NT2/D1 (cell line): Measurements from ENCODE around the gene RANGAP1.

Experiments
- DNase-seq: peaks from one replicate; pipeline ENCODE4 v3.0.0-alpha.2; 2011; ENCODE audit warnings: low read depth, low spot score
- H3K27me3 ChIP-seq: 2 replicates; pipeline ENCODE4 v1.6.0; 2011; ENCODE audit warnings: mild to moderate bottlenecking; ENCODE audit not compliant: insufficient read length, insufficient read depth
- H3K36me3 ChIP-seq: 2 replicates; pipeline ENCODE4 v1.6.1; 2011; ENCODE audit warnings: mild to moderate bottlenecking, low read length, mixed read lengths; ENCODE audit not compliant: insufficient read depth, insufficient read length
- H3K4me1 ChIP-seq: 2 replicates; pipeline ENCODE4 v1.5.1; 2011; ENCODE audit not compliant: insufficient read depth, insufficient read length
- H3K4me3 ChIP-seq: 2 replicates; pipeline ENCODE4 v1.5.1; 2011; ENCODE audit warnings: low read depth; ENCODE audit not compliant: insufficient read length
- H3K9ac ChIP-seq: 2 replicates; pipeline ENCODE4 v1.6.0; 2011; ENCODE audit warnings: low read depth; ENCODE audit not compliant: insufficient read length
- H3K9me3 ChIP-seq: 2 replicates; pipeline ENCODE4 v1.5.1; 2011; ENCODE audit warnings: mild to moderate bottlenecking, low read length; ENCODE audit not compliant: insufficient read depth
- SUZ12 ChIP-seq: IDR thresholded peaks from 2 replicates; pipeline ENCODE4 v1.6.1; 2011; ENCODE audit not compliant: insufficient read length, insufficient read depth; ENCODE audit errors: extremely low read depth
- YY1 ChIP-seq: IDR thresholded peaks from 2 replicates; pipeline ENCODE4 v1.6.1; 2011; ENCODE audit not compliant: insufficient read length, insufficient read depth
- ZNF274 ChIP-seq: IDR thresholded peaks from 2 replicates; pipeline ENCODE4 v1.6.1; 2011; ENCODE audit warnings: mild to moderate bottlenecking, low read depth, low read length

Gene RANGAP1

DNA sequence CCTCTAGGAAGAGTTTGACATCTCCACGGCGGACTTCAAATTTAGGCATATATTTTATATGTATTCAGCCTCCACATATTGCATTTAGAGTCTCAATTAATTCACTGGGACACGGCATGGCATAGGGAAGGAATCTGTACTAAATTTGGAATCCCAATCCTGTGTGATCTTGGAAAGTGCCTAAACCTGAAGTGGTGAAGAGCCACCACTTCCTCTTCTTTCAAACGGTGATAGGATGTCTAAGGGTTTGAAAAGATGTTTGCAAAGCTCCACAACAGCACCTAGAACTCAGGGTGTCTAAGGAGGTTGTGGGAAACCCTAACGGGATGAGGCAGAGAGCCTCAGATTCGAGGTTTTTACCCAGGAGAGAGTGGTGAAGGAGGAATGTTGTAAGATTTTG, 81.9 kb downstream of the RANGAP1 start:
- H3K27me3 ChIP-seq: peaks cover 12% of the 10 kb centered on the region

DNA sequence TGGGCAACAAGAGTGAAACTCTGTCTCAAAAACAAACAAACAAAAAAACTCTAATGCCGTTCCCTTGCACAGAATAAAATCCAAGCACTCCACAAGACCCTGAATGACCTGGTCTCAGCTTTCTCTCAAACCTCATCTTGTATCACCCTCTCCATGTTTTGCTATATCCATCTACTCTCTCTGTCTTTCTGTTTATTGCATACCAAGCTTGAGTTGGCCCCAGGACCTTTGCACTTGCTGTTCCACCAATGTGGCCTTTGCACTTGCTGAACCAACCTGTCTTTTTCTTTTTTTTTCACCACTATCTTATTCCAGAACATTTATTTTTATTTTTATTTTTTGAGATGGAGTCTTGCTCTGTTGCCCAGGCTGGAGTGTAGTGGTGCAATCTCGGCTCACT, 82.9 kb downstream of the RANGAP1 start:
- Histone ChIP-seq H3K9me3 (no peaks in the 10 kb centered on the region), H3K4me3 (no peak overlapping the region), H3K4me1 (no peaks in the 10 kb centered on the region), H3K9ac (no peak overlapping the region), H3K27me3 (peaks cover 21% of the 10 kb centered on the region), H3K36me3 (peaks cover 8% of the 10 kb centered on the region)
- DNase-seq: no peak
- TF ChIP-seq SUZ12: no peak
- TF ChIP-seq ZNF274: no peak
- TF ChIP-seq YY1: no peak

More for the DNA sequence above, 81.9 kb downstream of the RANGAP1 start:
- H3K4me3 ChIP-seq: no peak overlapping the region
- H3K9ac ChIP-seq: no peak overlapping the region
- H3K4me1 ChIP-seq: no peaks in the 10 kb centered on the region
- TF ChIP-seq SUZ12 (no peak), YY1 (no peak), ZNF274 (no peak)
- no peaks in the 10 kb centered on the region for H3K9me3 ChIP-seq
- no peak for DNase-seq
- H3K36me3 ChIP-seq: peaks cover 8% of the 10 kb centered on the region

DNA sequence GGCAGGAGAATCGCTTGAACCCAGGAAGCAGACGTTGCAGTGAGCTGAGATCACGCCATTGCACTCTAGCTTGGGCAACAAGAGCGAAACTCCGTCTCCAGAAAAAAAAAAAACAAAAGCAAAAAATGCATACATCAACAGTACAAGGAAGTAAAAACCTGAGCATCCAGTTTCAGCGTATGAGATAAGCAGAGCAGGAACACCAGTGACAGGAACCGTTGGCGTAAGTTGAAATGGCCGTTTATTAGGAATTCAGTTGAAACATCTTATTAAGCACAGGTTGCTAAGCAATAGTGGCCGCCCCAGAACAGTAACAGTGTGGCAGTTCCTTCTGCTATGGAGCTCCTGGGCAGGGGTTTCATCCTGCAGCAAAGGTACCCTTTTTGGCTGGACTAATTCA, 84.8 kb downstream of the RANGAP1 start:
- H3K9ac ChIP-seq: no peak overlapping the region
- TF ChIP-seq YY1 (no peak), ZNF274 (no peak), SUZ12 (no peak)

DNA sequence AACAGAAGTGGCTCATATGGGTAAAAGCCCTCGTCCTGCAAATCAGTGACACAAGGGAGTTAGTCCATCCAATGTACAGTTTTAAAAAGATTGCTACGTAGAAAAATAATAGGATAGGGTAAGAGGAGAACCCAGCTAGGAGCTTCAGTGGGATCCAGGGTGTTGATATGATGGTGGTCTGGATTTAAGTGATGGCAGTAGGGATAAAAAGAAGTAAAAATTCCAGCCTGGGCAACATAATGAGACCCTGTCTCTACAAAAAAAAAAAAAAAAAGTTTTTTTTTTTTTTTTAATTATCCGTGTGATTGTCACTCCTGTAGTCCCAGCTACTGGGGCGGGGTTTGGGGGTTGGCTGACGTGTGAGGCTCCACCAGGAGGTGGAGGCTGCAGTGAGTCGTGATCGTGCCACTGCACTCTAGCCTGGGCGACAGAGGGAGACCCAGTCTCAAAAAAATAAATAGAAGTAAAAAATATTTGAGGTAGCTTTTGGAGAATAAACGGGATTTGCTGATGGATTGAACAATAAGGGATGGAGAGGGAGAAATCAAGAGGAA, 87.9 kb downstream of the RANGAP1 start:
- no peak for TF ChIP-seq SUZ12
- Histone ChIP-seq H3K27me3 (peaks cover 38% of the 10 kb centered on the region), H3K9me3 (no peaks in the 10 kb centered on the region), H3K4me1 (peaks cover 2% of the 10 kb centered on the region), H3K36me3 (no peaks in the 10 kb centered on the region), H3K9ac (peak overlapping the region; percentile 77), H3K4me3 (peak overlapping the region; percentile 66)
- DNase-seq: no peak

More for the DNA sequence above, 84.8 kb downstream of the RANGAP1 start:
- peaks cover 2% of the 10 kb centered on the region for H3K4me1 ChIP-seq
- peaks cover 38% of the 10 kb centered on the region for H3K27me3 ChIP-seq
- peaks cover 1% of the 10 kb centered on the region for H3K36me3 ChIP-seq
- no peak for DNase-seq
- no peaks in the 10 kb centered on the region for H3K9me3 ChIP-seq
- H3K4me3 ChIP-seq: no peak overlapping the region

DNA sequence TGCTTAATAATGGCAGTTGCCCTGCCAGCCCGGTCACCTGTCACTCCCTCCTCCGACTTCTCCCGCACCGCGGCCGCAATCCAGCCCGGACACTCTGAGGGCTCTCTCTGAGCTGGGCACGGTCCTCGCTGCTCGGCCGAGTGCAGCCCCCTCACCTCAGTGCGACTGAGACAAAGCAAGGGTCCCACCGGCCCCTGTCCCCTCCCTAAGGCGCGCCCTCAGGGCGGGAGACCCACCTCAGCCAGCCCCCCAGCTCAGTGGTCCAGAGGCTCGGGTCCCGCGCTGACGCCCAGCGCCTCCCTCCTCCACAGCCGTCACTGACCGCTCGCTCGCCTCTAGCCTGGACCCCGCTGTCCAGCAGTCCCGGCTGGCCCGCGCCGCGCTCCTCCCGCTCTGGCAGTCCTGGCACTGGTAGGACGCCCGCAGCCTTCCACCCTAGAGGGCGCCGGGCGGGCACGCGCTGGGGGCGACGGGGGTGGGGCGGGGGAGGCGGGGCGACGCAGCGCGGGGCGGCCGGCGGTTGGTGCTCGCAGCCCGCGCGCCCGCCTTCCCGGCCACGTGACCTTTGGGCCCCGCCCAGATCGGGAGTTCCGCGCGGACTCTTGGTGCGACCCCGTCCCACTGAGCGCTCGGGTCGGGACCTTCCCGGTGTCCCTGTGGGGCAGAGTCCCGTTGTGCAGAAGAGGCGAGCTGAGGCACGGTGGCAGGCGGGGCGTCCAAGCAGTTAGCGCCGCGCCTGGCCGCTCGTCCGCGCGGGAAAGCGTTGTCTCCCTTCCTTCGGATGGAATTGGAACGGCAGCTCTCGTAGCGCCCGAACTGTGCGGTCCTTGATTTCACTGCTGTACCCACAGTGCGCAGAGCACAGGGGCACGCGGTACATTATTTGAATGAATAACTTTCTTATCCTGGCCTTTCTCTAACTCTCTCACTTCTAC, 88.7 kb downstream of the RANGAP1 start:
- no peak for DNase-seq
- TF ChIP-seq YY1: no peak
- no peak for TF ChIP-seq SUZ12
- TF ChIP-seq ZNF274: no peak
- Histone ChIP-seq H3K9me3 (no peaks in the 10 kb centered on the region), H3K36me3 (no peaks in the 10 kb centered on the region), H3K9ac (peak overlapping the region; percentile 77), H3K27me3 (peaks cover 38% of the 10 kb centered on the region), H3K4me3 (peak overlapping the region; percentile 66), H3K4me1 (peaks cover 2% of the 10 kb centered on the region)
